Type B pancreatic cell (in vitro differentiated cells): ENCODE results near the gene ZDHHC19. TPM values are rescaled to one million over a fixed set of nuclear protein-coding genes. Genes with fewer than 3 reads are reported as not detected.

Experiments used
- DNase-seq: peaks from one replicate; pipeline ENCODE4 v3.0.0; 2021; ENCODE audit warnings: mixed read lengths; ENCODE audit not compliant: unreplicated experiment; ENCODE audit errors: extremely low spot score
- H3K27ac Mint-ChIP-seq: 2 replicates; pipeline ENCODE4 v1.8.0; 2021; ENCODE audit warnings: mild to moderate bottlenecking, mixed read lengths
- H3K27me3 Mint-ChIP-seq: 2 replicates; pipeline ENCODE4 v1.8.0; 2021; ENCODE audit warnings: mixed read lengths
- H3K36me3 Mint-ChIP-seq: 2 replicates; pipeline ENCODE4 v1.8.0; 2021; ENCODE audit warnings: mixed read lengths
- H3K4me1 Mint-ChIP-seq: one replicate; pipeline ENCODE4 v1.8.0; 2021; ENCODE audit warnings: mixed read lengths; ENCODE audit not compliant: unreplicated experiment
- H3K4me3 Mint-ChIP-seq: 2 replicates; pipeline ENCODE4 v1.8.0; 2021; ENCODE audit warnings: mild to moderate bottlenecking, mixed read lengths
- H3K9me3 Mint-ChIP-seq: 2 replicates; pipeline ENCODE4 v1.8.0; 2021; ENCODE audit warnings: mixed read lengths
- CTCF ChIP-seq: fragments of 200-600 bp; sonication (generic); conservative IDR thresholded peaks from 2 replicates; pipeline ENCODE4 v1.5.0; 2021; ENCODE audit warnings: antibody characterized with exemption, mild to moderate bottlenecking
- total RNA-seq: library from RNA; stranded (reverse); gene quantifications from 2 replicates; pipeline ENCODE4 v1.2.1, GENCODE V29; 2021; ENCODE audit warnings: low replicate concordance

ZDHHC19 gene
- total RNA-seq, 1 donor from 2014 or later: 0.85 TPM

- no peak for DNase-seq
Measured at GRCh38 chr3:196179380-196180308, 31.6 kb downstream of the ZDHHC19 start.

GRCh38 chr3:196178993-196179379, 32.2 kb downstream of the ZDHHC19 start:
- DNase-seq: no peak
- H3K27ac Mint-ChIP-seq: no peak overlapping the region
- no peaks in the 10 kb centered on the region for H3K9me3 Mint-ChIP-seq
- no peaks in the 10 kb centered on the region for H3K36me3 Mint-ChIP-seq
- H3K27me3 Mint-ChIP-seq: no peaks in the 10 kb centered on the region
- TF ChIP-seq CTCF: no peak
- peaks cover 21% of the 10 kb centered on the region for H3K4me1 Mint-ChIP-seq
- no peak overlapping the region for H3K4me3 Mint-ChIP-seq

More at GRCh38 chr3:196179380-196180308, 31.6 kb downstream of the ZDHHC19 start:
- Mint-ChIP-seq H3K4me1 (peaks cover 21% of the 10 kb centered on the region), H3K4me3 (no peak overlapping the region), H3K9me3 (no peaks in the 10 kb centered on the region), H3K27me3 (no peaks in the 10 kb centered on the region), H3K27ac (no peak overlapping the region), H3K36me3 (no peaks in the 10 kb centered on the region)
- TF ChIP-seq CTCF: peak; percentile 14

GRCh38 chr3:196177967-196178366, 33.2 kb downstream of the ZDHHC19 start:
- H3K36me3 Mint-ChIP-seq: no peaks in the 10 kb centered on the region
- no peak for TF ChIP-seq CTCF
- DNase-seq: no peak
- no peaks in the 10 kb centered on the region for H3K27me3 Mint-ChIP-seq
- H3K9me3 Mint-ChIP-seq: no peaks in the 10 kb centered on the region
- H3K4me1 Mint-ChIP-seq: peaks cover 17% of the 10 kb centered on the region
- no peak overlapping the region for H3K4me3 Mint-ChIP-seq
- peak overlapping the region; percentile 9 for H3K27ac Mint-ChIP-seq

GRCh38 chr3:196177567-196177966, 33.6 kb downstream of the ZDHHC19 start:
- DNase-seq: no peak
- Mint-ChIP-seq H3K27ac (peak overlapping the region; percentile 9), H3K9me3 (no peaks in the 10 kb centered on the region), H3K27me3 (no peaks in the 10 kb centered on the region), H3K4me1 (peaks cover 17% of the 10 kb centered on the region), H3K4me3 (no peak overlapping the region), H3K36me3 (no peaks in the 10 kb centered on the region)
- no peak for TF ChIP-seq CTCF

GRCh38 chr3:196175722-196176121, 35.5 kb downstream of the ZDHHC19 start:
- no peak overlapping the region for H3K27ac Mint-ChIP-seq
- H3K27me3 Mint-ChIP-seq: no peaks in the 10 kb centered on the region
- no peak for TF ChIP-seq CTCF
- H3K9me3 Mint-ChIP-seq: no peaks in the 10 kb centered on the region
- DNase-seq: no peak
- H3K4me1 Mint-ChIP-seq: peaks cover 17% of the 10 kb centered on the region
- no peak overlapping the region for H3K4me3 Mint-ChIP-seq
- H3K36me3 Mint-ChIP-seq: no peaks in the 10 kb centered on the region
